Fibroblast of pulmonary artery (primary cell): ENCODE measurements around the gene APP.
A peak's percentile ranks its signal among the peaks of the same experiment; 100 is the strongest.

Source experiments
- DNase-seq: peaks from one replicate; pipeline ENCODE4 v3.0.0-alpha.2; 2010; ENCODE audit warnings: low read depth
- H3K4me3 ChIP-seq: replicated peaks from 2 replicates; pipeline ENCODE4 v1.5.1; 2011; ENCODE audit warnings: low read depth, mild to moderate bottlenecking, control low read depth, low read length, moderate library complexity
- TF ChIP-seq, protein P1 (sequence below): IDR thresholded peaks from 2 replicates; pipeline ENCODE4 v1.5.1; 2011; ENCODE audit warnings: mild to moderate bottlenecking, control low read depth, low read length, inconsistent platforms; ENCODE audit errors: missing control alignments

The APP gene

DNA sequence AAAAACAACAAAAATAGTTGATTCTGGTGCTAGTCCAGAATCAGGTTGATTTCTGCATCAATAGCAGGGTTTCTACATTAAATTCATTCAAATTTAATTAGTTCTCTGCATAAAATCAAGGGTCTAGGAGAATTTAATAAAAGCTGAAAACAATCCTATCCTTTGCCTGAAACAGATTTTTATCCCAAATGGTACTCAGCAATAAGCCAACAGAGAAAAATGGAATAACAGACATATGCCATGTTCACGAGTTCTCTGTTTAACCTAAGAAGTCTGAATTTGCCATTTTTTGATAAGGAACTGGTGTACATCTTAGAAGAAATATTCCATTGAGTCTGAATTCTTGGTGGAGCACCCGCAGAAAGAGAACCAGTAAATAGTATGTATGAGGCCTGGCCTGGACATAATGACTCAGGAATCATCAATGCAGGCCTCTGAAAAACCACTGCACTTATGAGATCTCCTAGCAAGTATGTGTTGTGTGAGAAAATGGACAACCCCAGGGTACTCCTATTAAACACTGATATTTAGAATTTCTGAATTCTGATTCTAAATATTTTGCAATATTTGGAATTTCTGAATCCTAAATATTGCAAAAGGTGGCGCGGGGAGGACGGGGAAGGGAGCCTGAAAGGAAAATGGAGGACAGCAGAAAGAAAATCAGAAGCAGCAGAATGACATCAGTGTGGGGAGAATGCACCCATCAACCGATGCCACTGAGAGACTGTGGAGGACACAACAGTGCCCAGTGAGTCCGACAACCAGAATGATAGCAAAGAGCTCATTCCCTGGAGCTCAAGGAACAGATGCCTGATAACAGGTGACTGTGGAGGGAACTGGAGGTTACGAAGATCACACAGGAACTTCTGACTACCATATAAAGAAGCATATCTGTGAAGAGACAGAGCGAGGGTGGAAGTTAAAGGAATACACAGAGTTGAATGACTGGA, 97.6 kb downstream of the APP start:
- peak; percentile 26 for DNase-seq

GRCh38 chr21:26070822-26071425, 99.6 kb downstream of the APP start:
- DNase-seq: peak; percentile 55
- TF ChIP-seq, protein P1, sequence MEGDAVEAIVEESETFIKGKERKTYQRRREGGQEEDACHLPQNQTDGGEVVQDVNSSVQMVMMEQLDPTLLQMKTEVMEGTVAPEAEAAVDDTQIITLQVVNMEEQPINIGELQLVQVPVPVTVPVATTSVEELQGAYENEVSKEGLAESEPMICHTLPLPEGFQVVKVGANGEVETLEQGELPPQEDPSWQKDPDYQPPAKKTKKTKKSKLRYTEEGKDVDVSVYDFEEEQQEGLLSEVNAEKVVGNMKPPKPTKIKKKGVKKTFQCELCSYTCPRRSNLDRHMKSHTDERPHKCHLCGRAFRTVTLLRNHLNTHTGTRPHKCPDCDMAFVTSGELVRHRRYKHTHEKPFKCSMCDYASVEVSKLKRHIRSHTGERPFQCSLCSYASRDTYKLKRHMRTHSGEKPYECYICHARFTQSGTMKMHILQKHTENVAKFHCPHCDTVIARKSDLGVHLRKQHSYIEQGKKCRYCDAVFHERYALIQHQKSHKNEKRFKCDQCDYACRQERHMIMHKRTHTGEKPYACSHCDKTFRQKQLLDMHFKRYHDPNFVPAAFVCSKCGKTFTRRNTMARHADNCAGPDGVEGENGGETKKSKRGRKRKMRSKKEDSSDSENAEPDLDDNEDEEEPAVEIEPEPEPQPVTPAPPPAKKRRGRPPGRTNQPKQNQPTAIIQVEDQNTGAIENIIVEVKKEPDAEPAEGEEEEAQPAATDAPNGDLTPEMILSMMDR: no peak
- no peak overlapping the region for H3K4me3 ChIP-seq

More for the DNA sequence above, 97.6 kb downstream of the APP start:
- no peak overlapping the region for H3K4me3 ChIP-seq
- TF ChIP-seq, protein P1: no peak

- no peak overlapping the region for H3K4me3 ChIP-seq
- TF ChIP-seq, protein P1: no peak
- DNase-seq: no peak
Measured at GRCh38 chr21:26070121-26070520, 100.4 kb downstream of the APP start.

- DNase-seq: no peak
- TF ChIP-seq, protein P1: no peak
- H3K4me3 ChIP-seq: no peak overlapping the region
Measured at GRCh38 chr21:26068776-26069175, 101.8 kb downstream of the APP start.

DNA sequence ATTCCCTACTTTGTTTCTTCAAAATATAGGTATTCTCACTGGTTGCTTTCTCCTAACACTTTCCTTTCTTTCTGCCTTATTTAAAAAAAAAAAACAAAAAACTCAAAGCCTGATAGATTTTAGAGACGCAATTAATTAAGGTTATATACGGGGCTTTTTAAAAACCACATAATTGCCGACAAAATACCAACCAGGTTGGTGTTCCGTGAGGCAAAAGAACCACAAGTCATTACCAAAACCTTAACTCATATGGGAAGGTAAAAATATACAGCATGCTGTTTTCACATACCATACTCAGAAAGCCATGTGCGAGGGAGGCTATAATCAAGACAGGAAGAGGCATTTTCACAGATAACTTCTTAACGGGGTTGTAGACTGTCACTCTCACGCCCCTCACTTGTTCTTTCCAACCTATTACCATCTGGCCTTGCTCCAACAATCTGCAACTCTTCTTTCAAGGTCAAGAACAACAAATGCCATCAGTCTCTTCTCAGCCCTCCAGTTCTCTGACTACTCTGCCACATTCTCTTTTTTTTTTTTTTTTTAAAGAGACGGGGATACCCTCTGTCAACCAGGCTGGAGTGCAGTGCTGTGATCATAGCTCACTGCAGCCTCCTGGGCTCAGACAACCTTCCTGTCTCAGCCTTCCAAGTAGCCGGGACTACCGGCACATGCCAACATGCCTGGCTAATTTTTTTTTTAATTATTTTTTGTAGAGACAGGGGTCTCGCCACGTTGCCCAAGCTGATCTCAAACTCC, 102.6 kb downstream of the APP start:
- TF ChIP-seq, protein P1: no peak
- DNase-seq: peak; percentile 31
- H3K4me3 ChIP-seq: no peak overlapping the region

DNA sequence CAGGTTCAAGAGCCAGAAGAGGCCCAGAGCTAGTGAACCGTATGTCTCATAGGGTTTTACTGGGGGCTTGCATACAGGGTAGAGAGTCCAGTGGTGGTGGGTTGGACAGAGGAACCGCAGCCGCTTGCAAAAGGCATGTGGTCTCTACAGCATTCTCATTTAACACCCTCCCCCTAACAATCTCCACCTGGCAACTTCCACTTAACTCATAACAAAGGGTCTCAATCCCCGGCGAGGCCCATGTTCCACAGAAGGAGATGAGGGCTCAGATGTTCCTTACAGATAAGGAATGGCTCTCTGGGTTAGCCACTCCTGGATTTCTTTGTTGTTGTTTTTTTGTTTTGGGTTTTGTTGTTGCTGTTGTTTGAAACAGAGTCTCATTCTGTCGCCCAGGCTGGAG, 106.1 kb downstream of the APP start:
- no peak for DNase-seq
- TF ChIP-seq, protein P1: no peak
- no peak overlapping the region for H3K4me3 ChIP-seq
